GM12892 (cell line): ENCODE data around the gene LRRC61.
"Not testable (repeated sequence)": the region's sequence is repeated elsewhere in the genome, so short reads cannot be mapped to it uniquely, and the experiment has no call there.

ENCODE experiments used
- POLR2A ChIP-seq: IDR thresholded peaks from 2 replicates; pipeline ENCODE4 v1.6.1; 2011; ENCODE audit warnings: low read depth, low read length, control low read depth
- POLR2AphosphoS5 ChIP-seq: IDR thresholded peaks from 2 replicates; pipeline ENCODE4 v1.6.1; 2011; ENCODE audit warnings: low read depth, low read length, control low read depth
- TAF1 ChIP-seq: IDR thresholded peaks from 2 replicates; pipeline ENCODE4 v1.6.1; 2011; ENCODE audit warnings: low read depth, mild to moderate bottlenecking, control low read depth, low read length, borderline replicate concordance

GRCh38 chr7:150295614-150296013 is 27.5 kb upstream of the LRRC61 start:
- not testable (repeated sequence) for TF ChIP-seq POLR2A, TAF1, POLR2AphosphoS5
